Subcutaneous abdominal adipose tissue (tissue), 5 donors: Measurements from ENCODE around the gene SLC26A4.

Source experiments
- H3K27ac ChIP-seq: one replicate; pipeline ENCODE4 v1.7.0; 2013; ENCODE audit warnings: low read depth, mild to moderate bottlenecking, inconsistent platforms, low read length, moderate library complexity
- H3K27me3 ChIP-seq, 5 donors: one replicate each; pipeline ENCODE4 v1.7.0; 2013; ENCODE audit warnings: low read length in 5 of 5, inconsistent platforms in 1 of 5; ENCODE audit not compliant: control insufficient read depth in 5 of 5, insufficient read depth in 4 of 5
- H3K36me3 ChIP-seq, 5 donors: one replicate each; pipeline ENCODE4 v1.7.0; 2013; ENCODE audit warnings: low read length in 5 of 5; ENCODE audit not compliant: control insufficient read depth in 5 of 5, insufficient read depth in 5 of 5
- H3K4me1 ChIP-seq, 5 donors: one replicate each; pipeline ENCODE4 v1.7.0; 2013; ENCODE audit warnings: low read length in 5 of 5, mild to moderate bottlenecking in 3 of 5, moderate library complexity in 1 of 5; ENCODE audit not compliant: control insufficient read depth in 5 of 5, insufficient read depth in 5 of 5
- H3K4me3 ChIP-seq, 5 donors: one replicate each; pipeline ENCODE4 v1.7.0; 2013; ENCODE audit warnings: low read length in 5 of 5, low read depth in 1 of 5
- H3K9ac ChIP-seq, 5 donors: one replicate each; pipeline ENCODE4 v1.7.0; 2013; ENCODE audit warnings: low read length in 5 of 5, mild to moderate bottlenecking in 4 of 5, moderate library complexity in 3 of 5
- H3K9me3 ChIP-seq, 5 donors: one replicate each; pipeline ENCODE4 v1.7.0; 2013; ENCODE audit warnings: low read length in 5 of 5; ENCODE audit not compliant: control insufficient read depth in 5 of 5
- donor health status: healthy.
- donor health status: healthy.
- donor health status: healthy.
- donor health status: healthy.
- donor health status: healthy.

The SLC26A4 gene

DNA sequence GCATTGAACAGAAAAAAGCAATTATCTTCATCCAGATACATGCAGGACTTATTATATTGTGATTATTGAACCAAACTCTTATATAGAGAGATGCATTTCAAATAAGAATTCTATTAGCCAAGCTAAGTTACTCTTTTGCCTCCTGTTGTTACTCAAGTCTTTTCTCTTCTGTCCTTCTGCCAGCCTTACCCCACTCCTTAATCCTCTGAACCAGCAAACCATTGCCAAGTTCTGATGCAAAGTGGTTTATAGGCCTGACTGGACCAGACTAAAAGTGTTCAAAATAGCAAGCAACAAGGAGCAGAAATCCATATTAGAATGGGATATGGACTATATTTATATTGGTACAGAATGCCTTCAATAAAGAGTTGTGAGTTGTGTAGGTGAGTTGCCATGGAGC lies 2.2 kb upstream of the SLC26A4 start:
- H3K9ac ChIP-seq, result no peak overlapping the region
- no peaks in the 10 kb centered on the region for H3K36me3 ChIP-seq
- H3K4me1 ChIP-seq, result peaks cover 3 to 18% (median 17%) of the 10 kb centered on the region in 5 donors
- H3K4me3 ChIP-seq, result no peak overlapping the region
- H3K27ac ChIP-seq, result no peak overlapping the region
- H3K9me3 ChIP-seq, result no peaks in the 10 kb centered on the region
- peaks cover 19 to 30% (median 25%) of the 10 kb centered on the region in 5 donors for H3K27me3 ChIP-seq

GRCh38 chr7:107659666-107660065 lies 962 bp upstream of the SLC26A4 start:
- H3K4me1 ChIP-seq, result peaks cover 3 to 18% (median 17%) of the 10 kb centered on the region in 5 donors
- H3K9me3 ChIP-seq, result no peaks in the 10 kb centered on the region
- H3K9ac ChIP-seq, result no peak overlapping the region
- H3K4me3 ChIP-seq, result no peak overlapping the region
- H3K27me3 ChIP-seq, result peaks cover 21 to 28% (median 25%) of the 10 kb centered on the region in 5 donors
- H3K36me3 ChIP-seq, result no peaks in the 10 kb centered on the region
- H3K27ac ChIP-seq, result no peak overlapping the region

DNA sequence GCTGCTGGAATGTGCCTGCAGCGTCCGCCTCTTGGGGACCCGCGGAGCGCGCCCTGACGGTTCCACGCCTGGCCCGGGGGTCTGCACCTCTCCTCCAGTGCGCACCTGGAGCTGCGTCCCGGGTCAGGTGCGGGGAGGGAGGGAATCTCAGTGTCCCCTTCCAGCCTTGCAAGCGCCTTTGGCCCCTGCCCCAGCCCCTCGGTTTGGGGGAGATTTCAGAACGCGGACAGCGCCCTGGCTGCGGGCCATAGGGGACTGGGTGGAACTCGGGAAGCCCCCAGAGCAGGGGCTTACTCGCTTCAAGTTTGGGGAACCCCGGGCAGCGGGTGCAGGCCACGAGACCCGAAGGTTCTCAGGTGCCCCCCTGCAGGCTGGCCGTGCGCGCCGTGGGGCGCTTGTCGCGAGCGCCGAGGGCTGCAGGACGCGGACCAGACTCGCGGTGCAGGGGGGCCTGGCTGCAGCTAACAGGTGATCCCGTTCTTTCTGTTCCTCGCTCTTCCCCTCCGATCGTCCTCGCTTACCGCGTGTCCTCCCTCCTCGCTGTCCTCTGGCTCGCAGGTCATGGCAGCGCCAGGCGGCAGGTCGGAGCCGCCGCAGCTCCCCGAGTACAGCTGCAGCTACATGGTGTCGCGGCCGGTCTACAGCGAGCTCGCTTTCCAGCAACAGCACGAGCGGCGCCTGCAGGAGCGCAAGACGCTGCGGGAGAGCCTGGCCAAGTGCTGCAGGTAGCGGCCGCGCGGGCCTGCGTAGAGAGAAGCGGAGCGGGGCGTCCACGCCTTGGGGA lies 645 bp downstream of the SLC26A4 start:
- Histone ChIP-seq H3K4me1 (peaks cover 3 to 18% (median 17%) of the 10 kb centered on the region in 5 donors), H3K27me3 (peaks cover 21 to 28% (median 25%) of the 10 kb centered on the region in 5 donors), H3K9ac (peak overlapping the region in 1 of 5 donors; percentile 11), H3K9me3 (no peaks in the 10 kb centered on the region), H3K27ac (no peak overlapping the region), H3K4me3 (peak overlapping the region in 4 of 5 donors; percentile 67 to 80 (median 75)), H3K36me3 (no peaks in the 10 kb centered on the region)

DNA sequence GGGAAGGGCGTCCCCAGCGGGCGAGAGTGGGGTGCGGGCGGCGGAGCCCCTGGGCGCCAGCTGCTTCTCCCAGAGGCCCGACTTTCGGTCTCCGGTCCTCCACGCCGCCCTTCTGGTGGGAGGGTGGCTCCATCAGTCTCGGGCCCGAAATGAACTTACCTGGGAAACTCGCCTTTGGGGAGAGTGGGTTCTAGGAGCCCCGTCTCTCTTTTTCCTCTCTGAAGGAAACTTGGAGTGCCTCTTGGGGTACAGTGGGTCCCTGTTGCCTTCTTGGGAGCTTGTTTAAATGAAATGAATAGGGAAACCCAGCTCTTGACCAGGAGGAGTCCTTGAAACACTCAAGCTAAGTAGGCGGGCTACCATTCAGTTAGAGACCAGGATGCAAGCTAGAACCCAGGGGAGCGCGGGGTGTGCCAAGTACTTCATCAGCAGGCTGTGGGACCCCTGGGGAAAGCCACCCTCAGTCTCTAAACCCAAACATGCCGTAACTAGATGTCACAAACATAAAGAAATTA lies 1.3 kb downstream of the SLC26A4 start:
- no peaks in the 10 kb centered on the region for H3K36me3 ChIP-seq
- no peak overlapping the region for H3K9ac ChIP-seq
- H3K27me3 ChIP-seq, result peaks cover 21 to 28% (median 25%) of the 10 kb centered on the region in 5 donors
- peak overlapping the region in 4 of 5 donors; percentile 67 to 80 (median 75) for H3K4me3 ChIP-seq
- H3K27ac ChIP-seq, result no peak overlapping the region
- H3K9me3 ChIP-seq, result no peaks in the 10 kb centered on the region
- H3K4me1 ChIP-seq, result peaks cover 3 to 18% (median 17%) of the 10 kb centered on the region in 5 donors

DNA sequence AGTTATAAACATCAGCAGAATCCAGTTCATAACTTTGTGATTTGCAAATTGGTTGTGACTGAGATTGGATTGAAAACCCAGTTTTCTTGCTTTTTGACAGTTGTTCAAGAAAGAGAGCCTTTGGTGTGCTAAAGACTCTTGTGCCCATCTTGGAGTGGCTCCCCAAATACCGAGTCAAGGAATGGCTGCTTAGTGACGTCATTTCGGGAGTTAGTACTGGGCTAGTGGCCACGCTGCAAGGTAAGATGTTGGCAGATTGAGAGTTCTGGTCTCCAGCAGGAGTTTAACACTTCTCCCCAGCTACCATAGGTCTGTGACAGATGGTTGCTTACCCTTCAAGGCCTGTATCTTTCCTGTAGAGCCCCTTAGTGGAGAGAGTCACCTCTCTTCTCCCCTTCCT lies 2.6 kb downstream of the SLC26A4 start:
- H3K27ac ChIP-seq, result no peak overlapping the region
- no peak overlapping the region for H3K9ac ChIP-seq
- H3K9me3 ChIP-seq, result no peaks in the 10 kb centered on the region
- no peak overlapping the region for H3K4me3 ChIP-seq
- peaks cover 3 to 18% (median 17%) of the 10 kb centered on the region in 5 donors for H3K4me1 ChIP-seq
- H3K27me3 ChIP-seq, result peaks cover 21 to 28% (median 25%) of the 10 kb centered on the region in 5 donors
- H3K36me3 ChIP-seq, result no peaks in the 10 kb centered on the region

DNA sequence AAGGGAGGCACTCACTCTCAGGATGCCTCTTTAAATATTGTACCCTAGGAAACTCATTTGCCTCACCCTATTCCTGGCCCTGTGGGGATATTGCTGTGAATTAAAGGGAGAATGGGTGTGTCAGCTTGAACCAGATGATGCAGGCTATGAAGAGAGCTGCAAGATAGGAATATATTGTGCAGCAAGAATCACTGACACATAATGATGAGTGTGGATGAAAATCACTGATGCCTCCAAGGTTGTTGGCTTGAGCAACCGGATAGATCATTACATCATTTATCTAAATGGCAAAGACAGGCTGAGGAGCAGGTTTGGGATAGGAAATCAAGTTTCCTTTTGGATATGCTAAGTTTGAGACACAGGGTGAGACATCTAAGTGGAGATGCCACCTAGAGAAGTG lies 6.2 kb downstream of the SLC26A4 start:
- Histone ChIP-seq H3K27me3 (peaks cover 4 to 11% (median 8%) of the 10 kb centered on the region in 5 donors), H3K4me1 (peaks cover 0 to 3% (median 3%) of the 10 kb centered on the region in 5 donors), H3K9ac (no peak overlapping the region), H3K9me3 (no peaks in the 10 kb centered on the region), H3K4me3 (no peak overlapping the region), H3K36me3 (no peaks in the 10 kb centered on the region), H3K27ac (no peak overlapping the region)

DNA sequence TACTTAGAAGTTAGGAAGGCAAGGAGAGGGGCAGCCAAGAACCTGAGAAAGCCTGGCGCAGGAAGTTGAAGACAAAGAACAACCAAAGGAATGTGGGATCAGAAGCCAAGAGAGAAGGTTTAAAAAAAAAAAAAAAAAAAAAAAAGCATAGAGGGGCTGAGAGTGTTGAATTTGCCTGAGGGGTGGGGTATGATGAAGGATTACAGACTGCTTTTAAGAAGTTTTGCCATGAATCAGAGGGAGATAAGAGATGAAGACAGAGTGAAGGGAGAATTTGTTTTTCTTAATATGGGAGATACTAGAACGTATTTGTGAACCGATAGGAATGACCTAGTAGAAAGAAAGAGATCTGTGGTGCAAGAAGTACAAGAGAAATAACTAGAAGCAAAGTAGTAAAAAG lies 6.7 kb downstream of the SLC26A4 start:
- H3K9ac ChIP-seq, result no peak overlapping the region
- H3K36me3 ChIP-seq, result no peaks in the 10 kb centered on the region
- no peak overlapping the region for H3K4me3 ChIP-seq
- H3K27ac ChIP-seq, result no peak overlapping the region
- H3K4me1 ChIP-seq, result no peaks in the 10 kb centered on the region
- H3K9me3 ChIP-seq, result no peaks in the 10 kb centered on the region
- peaks cover 0 to 6% (median 3%) of the 10 kb centered on the region in 5 donors for H3K27me3 ChIP-seq

GRCh38 chr7:107668296-107668695 lies 7.7 kb downstream of the SLC26A4 start:
- Histone ChIP-seq H3K9me3 (no peaks in the 10 kb centered on the region), H3K4me3 (no peak overlapping the region), H3K9ac (no peak overlapping the region), H3K27me3 (peaks cover 0 to 6% (median 1%) of the 10 kb centered on the region in 5 donors), H3K36me3 (no peaks in the 10 kb centered on the region), H3K27ac (no peak overlapping the region), H3K4me1 (no peaks in the 10 kb centered on the region)

GRCh38 chr7:107672183-107672582 lies 11.6 kb downstream of the SLC26A4 start:
- Histone ChIP-seq H3K9me3 (no peaks in the 10 kb centered on the region), H3K4me1 (no peaks in the 10 kb centered on the region)

GRCh38 chr7:107676249-107676648 lies 15.6 kb downstream of the SLC26A4 start:
- Histone ChIP-seq H3K4me1 (peaks cover 0 to 4% (median 0%) of the 10 kb centered on the region in 5 donors), H3K27me3 (no peaks in the 10 kb centered on the region), H3K9ac (no peak overlapping the region), H3K27ac (no peak overlapping the region), H3K9me3 (no peaks in the 10 kb centered on the region), H3K4me3 (no peak overlapping the region), H3K36me3 (no peaks in the 10 kb centered on the region)

More at GRCh38 chr7:107672183-107672582, 11.6 kb downstream of the SLC26A4 start:
- no peaks in the 10 kb centered on the region for H3K36me3 ChIP-seq
- no peak overlapping the region for H3K4me3 ChIP-seq
- H3K9ac ChIP-seq, result no peak overlapping the region
- H3K27ac ChIP-seq, result no peak overlapping the region
- H3K27me3 ChIP-seq, result no peaks in the 10 kb centered on the region
